ENCODE results near the gene EPHB6.

Gene EPHB6

DNA sequence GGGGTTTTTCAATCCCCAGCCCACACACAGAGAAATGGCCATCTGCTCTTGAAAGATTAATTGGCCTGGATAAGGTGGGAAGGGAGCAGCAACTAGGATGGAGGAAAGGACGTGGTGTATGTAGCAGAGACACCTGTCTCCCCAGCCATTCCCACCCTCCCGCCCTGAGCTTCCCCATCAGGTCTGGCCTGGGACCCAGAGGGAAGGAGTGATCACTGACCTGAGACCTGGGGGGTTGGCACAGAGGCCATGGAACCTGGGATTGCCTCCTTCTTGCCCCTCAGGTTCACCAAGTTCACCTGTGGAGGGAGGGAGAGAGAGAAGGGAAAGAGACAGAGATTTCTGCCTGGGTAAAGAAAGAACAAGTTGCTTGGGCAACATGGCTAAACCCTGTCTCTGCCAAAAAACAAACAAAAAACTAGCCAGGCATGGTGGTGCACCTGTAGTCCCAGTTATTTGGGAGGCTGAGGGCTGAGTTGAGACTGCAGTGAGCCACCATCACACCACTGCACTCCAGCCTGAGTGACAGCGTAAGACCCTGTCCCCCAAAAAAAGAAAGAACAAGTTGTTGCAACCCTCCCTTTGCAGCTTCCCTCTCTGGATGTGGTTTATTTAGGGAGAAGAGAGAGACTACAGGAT, 42.0 kb downstream of the EPHB6 start:
- DNase-seq (ENCODE audit: low read depth, low spot score) = no peak
- POLR2A ChIA-PET = no interaction called here
- TF ChIP-seq CTCF (IDR thresholded peaks at IDR 0.05; ENCODE audit: insufficient read depth, low read length, missing control alignments) = no peak
- CTCF ChIA-PET = no interaction called here
- H3K4me3 ChIP-seq (ENCODE audit: low read depth, low read length) = no peak overlapping the region

DNA sequence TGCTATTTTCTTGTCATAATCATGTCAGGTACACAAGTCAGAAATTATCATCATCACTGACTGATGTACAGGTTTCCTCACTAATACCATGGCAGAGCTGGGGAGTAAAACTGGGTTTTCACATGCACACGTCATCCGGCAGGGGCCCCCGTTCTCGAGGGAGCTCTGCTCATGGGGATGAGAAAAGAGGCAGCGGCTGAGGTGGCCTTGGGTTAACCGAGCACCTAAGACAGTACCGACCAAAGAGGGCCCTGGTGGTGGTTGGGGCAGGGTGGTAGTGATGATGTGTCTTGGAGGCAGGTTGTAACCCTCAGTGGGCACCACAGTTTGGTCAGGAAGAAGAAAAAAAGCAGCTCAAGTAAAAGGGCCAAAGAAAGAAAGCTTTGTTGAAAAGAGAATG, 42.8 kb downstream of the EPHB6 start:
- CTCF ChIA-PET = no interaction called here
- DNase-seq (ENCODE audit: low read depth, low spot score) = no peak
- TF ChIP-seq CTCF (IDR thresholded peaks at IDR 0.05; ENCODE audit: insufficient read depth, low read length, missing control alignments) = no peak
- H3K4me3 ChIP-seq (ENCODE audit: low read depth, low read length) = no peak overlapping the region
- POLR2A ChIA-PET = no interaction called here

DNA sequence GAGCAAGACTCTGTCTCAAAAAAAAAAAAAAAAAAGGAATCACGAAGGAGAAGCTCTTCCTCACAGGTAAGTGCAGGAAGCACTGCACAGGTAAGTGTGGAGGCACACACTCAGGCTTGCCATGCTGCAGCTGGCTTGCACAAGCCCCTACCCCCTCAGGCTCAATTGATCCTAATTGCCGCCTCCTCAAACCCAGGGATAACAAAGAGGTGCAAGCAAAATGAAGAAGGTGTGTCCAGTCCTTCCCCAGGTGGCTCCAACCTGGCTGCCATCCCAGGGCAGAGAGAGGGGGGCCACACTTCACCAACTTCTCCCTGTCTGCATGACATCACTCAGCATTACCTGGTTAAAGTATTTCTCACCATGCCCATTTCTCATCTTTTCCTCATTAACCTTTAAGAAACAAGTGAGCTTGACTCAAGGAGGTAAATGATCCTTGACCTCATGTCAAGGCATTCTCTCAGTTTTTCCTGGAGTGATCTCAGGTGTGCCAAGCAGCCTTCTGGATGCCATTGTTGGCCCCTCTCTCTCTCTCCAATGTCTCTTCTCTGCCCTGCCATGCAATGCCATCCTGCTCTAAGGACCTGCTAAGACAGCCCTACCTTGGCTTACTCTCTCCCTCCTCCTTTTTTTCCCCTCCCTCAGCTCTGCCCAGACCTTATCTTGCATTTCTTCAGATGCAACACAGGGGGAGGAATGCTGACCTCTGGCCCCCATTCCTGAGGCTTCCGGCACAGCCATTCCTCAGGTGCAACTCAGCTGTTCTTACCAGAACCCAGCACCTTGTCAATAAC, 43.7 kb downstream of the EPHB6 start:
- TF ChIP-seq CTCF (IDR thresholded peaks at IDR 0.05; ENCODE audit: insufficient read depth, low read length, missing control alignments) = no peak
- CTCF ChIA-PET = interaction anchor here (1.0 kb wide), 2 partner anchors 104 to 105 kb away, joined by 3 read pairs; no protein-coding TSS in a partner anchor
- no peak overlapping the region for H3K4me3 ChIP-seq (ENCODE audit: low read depth, low read length)
- DNase-seq (ENCODE audit: low read depth, low spot score) = no peak
- POLR2A ChIA-PET = no interaction called here

DNA sequence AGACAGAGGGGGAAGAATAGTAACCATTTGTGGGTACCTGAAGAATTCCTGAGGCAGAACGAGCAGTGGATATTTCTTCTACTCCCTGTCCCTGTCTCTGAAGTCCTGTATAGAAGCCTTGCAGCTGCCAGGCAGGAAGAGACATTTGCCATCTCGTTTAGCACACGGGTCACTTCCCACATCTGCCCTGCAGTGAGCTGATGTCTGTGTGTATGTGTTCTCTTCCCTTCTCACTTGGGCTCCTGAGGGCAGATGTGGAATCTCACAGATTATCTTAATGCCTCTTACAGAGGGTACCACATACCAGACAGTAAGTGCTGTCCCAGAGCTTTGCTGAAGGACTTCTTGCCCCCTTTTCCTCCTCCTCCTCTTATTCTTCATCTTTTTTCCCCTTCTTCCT, 44.8 kb downstream of the EPHB6 start:
- no peak overlapping the region for H3K4me3 ChIP-seq (ENCODE audit: low read depth, low read length)
- ChIA-PET POLR2A (no interaction called here), CTCF (interaction anchor here (1.0 kb wide), 1 partner anchor 20 kb away, joined by 3 read pairs; no protein-coding TSS in a partner anchor)
- DNase-seq (ENCODE audit: low read depth, low spot score) = no peak
- no peak for TF ChIP-seq CTCF (IDR thresholded peaks at IDR 0.05; ENCODE audit: insufficient read depth, low read length, missing control alignments)

DNA sequence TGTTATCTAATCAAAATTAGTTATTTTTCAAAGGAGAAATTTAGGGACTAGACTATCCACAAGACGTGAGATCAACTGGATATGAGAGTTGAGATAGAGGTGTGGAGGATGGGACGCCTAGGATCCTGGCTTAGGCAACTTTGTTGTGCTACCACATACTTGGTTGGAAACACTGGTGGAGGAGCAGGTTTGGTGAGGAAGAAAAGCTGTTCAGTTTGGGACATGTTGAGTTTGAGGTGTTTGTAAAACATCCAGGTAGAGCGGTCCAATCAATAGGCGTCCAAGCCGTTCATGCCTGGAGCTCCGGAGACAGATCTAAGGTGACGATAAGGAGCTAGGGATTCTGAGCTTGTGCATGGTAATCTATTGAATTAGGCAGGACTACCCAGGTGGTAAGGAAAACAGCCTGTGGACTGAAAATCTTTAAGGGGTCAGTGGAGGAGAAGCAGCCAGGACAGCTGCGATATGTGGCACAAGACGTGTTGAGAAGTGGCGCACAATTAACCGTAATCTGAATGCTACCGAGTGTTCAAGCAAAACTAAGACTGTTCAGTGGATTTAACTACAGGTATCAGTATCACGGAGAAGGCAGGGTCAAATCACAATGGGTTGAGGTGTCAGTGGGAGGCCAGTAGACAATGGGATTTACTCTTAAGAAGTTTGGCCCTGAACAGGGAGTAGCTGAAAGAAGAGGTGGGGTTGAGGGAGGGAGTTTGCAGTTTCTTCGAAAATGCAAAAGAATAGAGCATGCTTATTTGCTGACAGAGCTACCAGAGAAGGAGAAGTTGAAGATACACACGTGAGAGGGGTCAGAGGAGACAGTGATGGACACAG, 46.8 kb downstream of the EPHB6 start:
- POLR2A ChIA-PET = no interaction called here
- TF ChIP-seq CTCF (IDR thresholded peaks at IDR 0.05; ENCODE audit: insufficient read depth, low read length, missing control alignments) = no peak
- H3K4me3 ChIP-seq (ENCODE audit: low read depth, low read length) = no peak overlapping the region
- CTCF ChIA-PET = no interaction called here
- no peak for DNase-seq (ENCODE audit: low read depth, low spot score)

GRCh38 chr7:142904128-142904527, 49.3 kb downstream of the EPHB6 start:
- TF ChIP-seq CTCF (IDR thresholded peaks at IDR 0.05; ENCODE audit: insufficient read depth, low read length, missing control alignments) = no peak
- no peak for DNase-seq (ENCODE audit: low read depth, low spot score)
- ChIA-PET CTCF (no interaction called here), POLR2A (interaction anchor here (0.7 kb wide), 1 partner anchor 14 kb away, joined by 3 read pairs; no protein-coding TSS in a partner anchor)
- no peak overlapping the region for H3K4me3 ChIP-seq (ENCODE audit: low read depth, low read length)
